Activated T-helper 2 cell treated with anti-CD3 and anti-CD28 coated beads, Interferon-gamma antibody, Interleukin-2, Interleukin-4, amounts not matched to agents 10 μg/mL and 5 μg/mL and 100 μg/mL, durations not matched to agents 14 hours and 24 hours and 36 hours (primary cell): ENCODE data around the gene ARHGEF4. TPM values are rescaled to one million over a fixed set of nuclear protein-coding genes. Genes with fewer than 3 reads are reported as not detected.

Experiments used
- DNase-seq: peaks from one replicate; pipeline ENCODE4 v3.0.0; 2021; ENCODE audit warnings: low spot score
- H3K27ac Mint-ChIP-seq: one replicate; pipeline ENCODE4 v1.8.0; 2021; ENCODE audit warnings: mixed read lengths
- H3K27me3 Mint-ChIP-seq: one replicate; pipeline ENCODE4 v1.8.0; 2021; ENCODE audit warnings: low read depth, mixed read lengths
- H3K36me3 Mint-ChIP-seq: one replicate; pipeline ENCODE4 v1.8.0; 2021; ENCODE audit warnings: low read depth, mixed read lengths
- H3K4me1 Mint-ChIP-seq: one replicate; pipeline ENCODE4 v1.8.0; 2021; ENCODE audit warnings: low read depth, mixed read lengths
- H3K4me3 Mint-ChIP-seq: one replicate; pipeline ENCODE4 v1.8.0; 2021; ENCODE audit warnings: low read depth, mild to moderate bottlenecking, moderate library complexity, mixed read lengths
- H3K9me3 Mint-ChIP-seq: one replicate; pipeline ENCODE4 v1.8.0; 2021; ENCODE audit warnings: mixed read lengths
- intact Hi-C: fragments of 100-400 bp; cut with micrococcal nuclease; formaldehyde crosslinking; loops from one replicate; pipeline ENCODE4 v1.15.1; 2023
- total RNA-seq: library from RNA; stranded (reverse); gene quantifications from 2 replicates; pipeline ENCODE4 v1.2.3, GENCODE V29; 2022

ARHGEF4 gene
- total RNA-seq, 1 donor from 2014 or later = 0.11 TPM

DNA sequence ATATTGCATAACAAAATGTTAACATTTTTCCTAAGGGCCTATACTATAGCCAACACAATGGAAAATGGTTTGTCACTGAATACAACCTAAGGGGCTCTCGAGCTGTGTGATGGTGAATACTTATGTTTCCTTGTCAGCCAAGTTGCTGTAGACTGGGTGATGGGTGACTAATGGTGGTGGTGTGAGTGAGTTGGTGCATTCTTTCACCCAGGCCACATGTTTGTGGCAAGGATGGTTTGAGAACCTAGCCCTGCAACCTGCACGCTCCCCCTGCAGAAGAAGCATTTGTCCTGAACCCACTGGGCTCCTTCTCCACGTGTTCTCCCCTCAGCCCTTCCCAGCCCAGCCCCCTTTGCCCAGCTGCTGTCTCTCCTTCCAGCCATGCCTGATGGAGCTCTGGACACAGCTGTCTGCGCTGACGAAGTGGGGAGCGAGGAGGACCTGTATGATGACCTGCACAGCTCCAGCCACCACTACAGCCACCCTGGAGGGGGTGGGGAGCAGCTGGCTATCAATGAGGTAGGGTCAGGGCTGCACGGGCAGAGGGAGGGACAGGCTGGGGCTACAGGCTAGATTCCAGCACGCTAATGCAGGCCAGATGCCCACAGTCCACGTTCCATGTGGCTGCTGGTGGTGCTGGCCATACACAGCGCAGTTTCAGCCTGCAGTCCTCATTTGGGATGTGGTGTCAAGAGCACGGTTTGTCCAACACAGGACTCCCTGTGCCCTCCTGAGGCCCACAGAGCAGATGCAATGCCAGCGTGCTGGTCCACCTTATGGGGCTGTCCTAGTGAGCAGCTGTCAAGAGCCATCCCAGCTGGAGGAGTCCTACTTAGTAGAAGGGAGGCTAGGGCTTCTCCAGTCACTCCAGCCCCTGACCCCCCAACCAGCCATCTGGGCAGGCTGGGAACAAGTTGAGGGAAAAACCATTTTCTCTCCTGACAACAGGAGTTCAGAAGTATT is 191.1 kb downstream of the ARHGEF4 start:
- Mint-ChIP-seq H3K9me3 (no peaks in the 10 kb centered on the region), H3K36me3 (no peaks in the 10 kb centered on the region), H3K27ac (no peak overlapping the region), H3K4me3 (no peak overlapping the region), H3K27me3 (peaks cover 15% of the 10 kb centered on the region), H3K4me1 (no peaks in the 10 kb centered on the region)
- intact Hi-C loops = no loop called here
- peak; percentile 5 for DNase-seq

DNA sequence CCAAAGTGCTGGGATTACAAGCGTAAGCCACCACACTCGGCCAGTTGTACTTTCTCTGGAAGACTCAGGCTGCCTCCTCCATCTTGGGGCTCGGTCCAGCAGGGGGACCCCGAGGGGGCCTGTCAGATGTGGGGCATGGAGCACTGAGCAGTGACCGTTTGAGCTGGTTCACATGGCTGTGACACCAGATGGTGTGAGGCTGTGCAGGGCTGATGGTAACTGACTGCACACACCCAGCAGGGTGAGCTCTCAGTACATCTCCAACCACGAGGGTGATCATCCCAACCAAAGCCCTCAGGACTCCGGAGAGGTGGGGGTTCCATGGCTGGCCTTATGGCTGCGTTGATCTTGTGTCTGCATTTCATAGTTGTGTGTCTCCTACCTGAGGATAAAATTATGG is 193.1 kb downstream of the ARHGEF4 start:
- DNase-seq = peak; percentile 6
- Mint-ChIP-seq H3K27me3 (peaks cover 29% of the 10 kb centered on the region), H3K36me3 (no peaks in the 10 kb centered on the region), H3K4me3 (no peak overlapping the region), H3K27ac (no peak overlapping the region), H3K4me1 (no peaks in the 10 kb centered on the region), H3K9me3 (no peaks in the 10 kb centered on the region)
- intact Hi-C loops = no loop called here

DNA sequence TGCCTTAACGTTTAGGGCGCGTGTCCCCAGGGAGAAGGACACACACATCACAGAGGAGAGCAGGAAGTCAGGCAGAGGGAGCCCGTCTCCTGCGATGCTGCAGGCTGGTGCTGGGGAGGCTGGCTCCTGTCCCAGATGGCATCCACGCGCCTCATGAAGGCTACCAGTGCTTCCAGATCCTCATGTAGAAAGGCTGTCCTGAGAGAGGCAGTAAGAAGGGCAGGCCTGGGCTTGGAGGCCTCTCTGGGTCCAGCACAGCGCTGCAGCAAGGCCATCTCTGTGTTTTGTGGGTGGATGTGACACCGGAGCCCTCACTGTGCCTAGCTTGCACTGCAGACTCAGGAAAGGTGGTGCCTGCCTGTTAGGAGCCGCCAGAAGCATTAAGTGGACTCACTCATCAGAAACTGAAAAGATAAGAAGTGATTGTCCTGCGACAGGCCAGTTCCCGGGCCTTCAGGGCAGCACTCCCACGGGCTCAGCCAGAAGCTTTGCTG is 193.8 kb downstream of the ARHGEF4 start:
- peaks cover 27% of the 10 kb centered on the region for H3K27me3 Mint-ChIP-seq
- DNase-seq = no peak
- no peaks in the 10 kb centered on the region for H3K4me1 Mint-ChIP-seq
- no peak overlapping the region for H3K4me3 Mint-ChIP-seq
- no peaks in the 10 kb centered on the region for H3K9me3 Mint-ChIP-seq
- no peak overlapping the region for H3K27ac Mint-ChIP-seq
- intact Hi-C loops = no loop called here
- no peaks in the 10 kb centered on the region for H3K36me3 Mint-ChIP-seq

DNA sequence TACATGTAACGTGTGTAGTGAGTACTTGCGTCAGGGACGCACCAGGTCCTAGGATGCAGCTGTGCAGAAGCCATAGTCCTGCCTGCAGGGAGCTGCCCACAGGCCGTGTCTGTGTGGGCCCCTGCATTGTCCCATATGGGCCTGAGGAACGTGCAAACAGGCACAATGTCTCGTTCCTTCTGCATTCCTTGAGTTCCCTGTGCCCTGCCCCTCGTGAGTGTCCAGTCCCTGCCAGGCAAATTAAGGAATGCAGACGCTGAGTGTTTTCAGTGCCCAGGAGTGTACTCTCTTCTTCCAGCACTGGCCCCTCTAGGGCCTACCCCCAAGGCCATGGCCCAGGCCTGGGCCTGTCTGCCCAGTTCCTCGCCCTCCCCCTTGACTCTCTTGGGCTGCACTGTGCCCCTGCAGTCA is 194.7 kb downstream of the ARHGEF4 start:
- Mint-ChIP-seq H3K36me3 (no peaks in the 10 kb centered on the region), H3K9me3 (no peaks in the 10 kb centered on the region), H3K27ac (no peak overlapping the region), H3K4me1 (no peaks in the 10 kb centered on the region), H3K27me3 (peaks cover 28% of the 10 kb centered on the region), H3K4me3 (no peak overlapping the region)
- intact Hi-C loops = no loop called here
- DNase-seq = no peak

DNA sequence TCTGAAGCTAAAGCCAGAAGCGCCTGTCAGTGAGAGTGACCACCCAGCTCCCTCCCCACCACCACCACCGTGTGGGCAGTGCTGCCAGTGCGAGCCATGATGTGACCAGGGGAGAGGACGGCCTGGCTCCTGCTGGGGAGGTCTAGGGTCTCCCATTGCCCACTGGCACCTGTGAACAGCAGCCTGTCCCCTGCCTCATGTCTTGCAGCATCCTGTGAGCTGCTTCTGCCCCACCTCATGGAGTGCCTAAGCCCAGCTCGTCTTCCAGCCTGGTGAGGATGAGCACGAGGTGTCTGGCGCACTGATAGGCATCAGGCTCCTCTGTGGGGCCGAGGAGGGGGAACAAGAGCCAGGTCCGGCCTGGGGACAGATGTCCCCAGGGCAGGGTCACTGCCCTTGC is 195.2 kb downstream of the ARHGEF4 start:
- intact Hi-C loops = no loop called here
- H3K27me3 Mint-ChIP-seq = peaks cover 29% of the 10 kb centered on the region
- no peaks in the 10 kb centered on the region for H3K36me3 Mint-ChIP-seq
- no peak overlapping the region for H3K27ac Mint-ChIP-seq
- no peaks in the 10 kb centered on the region for H3K9me3 Mint-ChIP-seq
- H3K4me1 Mint-ChIP-seq = no peaks in the 10 kb centered on the region
- no peak overlapping the region for H3K4me3 Mint-ChIP-seq
- DNase-seq = no peak

DNA sequence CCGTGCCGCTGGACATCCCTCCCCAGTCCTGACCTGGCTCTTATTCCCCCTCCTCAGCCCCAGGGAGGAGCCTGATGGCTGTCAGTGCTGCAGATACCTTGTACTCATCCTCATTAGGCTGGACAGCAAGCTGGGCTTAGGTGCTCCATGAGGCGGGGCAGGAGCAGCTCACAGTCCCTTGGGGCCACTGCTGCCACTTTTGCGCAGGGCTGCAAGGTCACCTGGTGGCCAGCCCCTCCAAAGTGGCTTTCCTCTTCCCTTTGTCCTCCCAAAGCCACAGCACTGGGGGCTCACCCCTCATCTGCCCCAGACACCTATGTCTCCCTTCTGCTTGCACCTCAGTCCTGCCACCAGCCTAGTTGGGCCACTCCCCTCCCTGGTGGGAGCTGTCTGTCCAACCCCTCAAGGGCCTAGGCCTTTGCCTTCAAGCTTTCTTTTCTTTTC is 195.7 kb downstream of the ARHGEF4 start:
- H3K4me1 Mint-ChIP-seq = no peaks in the 10 kb centered on the region
- H3K27me3 Mint-ChIP-seq = peaks cover 33% of the 10 kb centered on the region
- H3K4me3 Mint-ChIP-seq = no peak overlapping the region
- no peaks in the 10 kb centered on the region for H3K9me3 Mint-ChIP-seq
- H3K27ac Mint-ChIP-seq = no peak overlapping the region
- intact Hi-C loops = no loop called here
- no peak for DNase-seq
- H3K36me3 Mint-ChIP-seq = no peaks in the 10 kb centered on the region

DNA sequence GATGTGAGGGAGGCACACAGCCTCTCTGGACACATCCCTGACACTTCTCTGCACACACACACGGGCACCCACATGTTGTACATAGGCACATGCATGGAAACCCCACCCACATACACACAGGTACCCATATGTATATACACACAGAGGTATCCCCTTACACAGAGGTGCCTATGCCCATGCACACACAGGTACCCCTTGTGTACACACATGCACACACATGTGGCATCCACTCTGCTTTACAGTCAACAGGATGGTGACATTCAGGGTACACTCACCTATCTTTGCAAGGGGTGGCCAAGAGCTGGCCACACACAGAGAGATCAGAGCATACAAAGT is 197.0 kb downstream of the ARHGEF4 start:
- H3K36me3 Mint-ChIP-seq = no peaks in the 10 kb centered on the region

DNA sequence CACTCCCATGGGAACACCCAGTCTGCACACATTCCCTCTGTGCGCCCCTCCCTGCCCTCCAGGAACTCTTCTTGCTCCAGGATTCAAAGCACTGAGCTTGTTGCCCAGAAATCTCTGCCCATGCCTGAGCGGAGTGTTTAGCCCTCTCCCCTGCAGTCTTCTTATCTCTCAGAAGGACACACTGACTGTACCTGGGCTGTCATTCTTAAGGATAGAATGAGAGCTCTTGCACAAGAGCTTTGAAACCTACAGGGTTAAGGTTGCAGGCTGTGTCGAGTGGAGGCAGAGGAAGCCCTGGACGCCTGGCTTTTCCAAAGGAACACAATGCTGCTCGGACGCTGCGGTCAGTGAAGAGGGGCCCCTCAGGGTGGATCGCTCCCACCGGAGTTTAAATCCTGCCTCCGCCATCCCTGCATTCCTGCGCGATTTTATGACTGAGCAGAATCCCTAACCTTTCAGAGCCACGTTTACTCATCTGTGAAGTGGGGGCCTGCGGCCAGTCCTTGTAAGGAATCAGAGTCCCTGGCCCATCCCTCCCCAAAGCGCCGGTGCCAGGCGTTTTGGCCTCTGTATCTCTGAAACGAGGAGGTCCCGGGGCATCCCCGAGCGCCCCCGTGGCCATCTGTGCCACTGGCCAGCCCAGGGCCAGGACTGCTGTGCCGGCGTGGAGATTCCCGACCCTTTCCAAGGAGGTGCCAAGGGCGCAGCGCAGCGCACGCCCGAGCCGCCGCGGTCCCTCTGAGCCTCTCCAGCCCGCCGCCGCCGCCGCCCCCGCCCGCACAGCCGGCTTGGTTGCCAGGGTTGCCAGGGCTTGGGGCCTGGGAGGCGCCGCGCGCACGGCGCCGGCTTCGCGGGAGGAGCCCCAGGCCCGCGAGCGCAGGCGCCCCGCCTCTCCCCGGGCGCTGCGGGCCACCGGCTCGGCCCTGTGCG is 197.7 kb downstream of the ARHGEF4 start:
- Mint-ChIP-seq H3K4me3 (no peak overlapping the region), H3K27ac (no peak overlapping the region), H3K4me1 (no peaks in the 10 kb centered on the region), H3K27me3 (peaks cover 45% of the 10 kb centered on the region), H3K9me3 (no peaks in the 10 kb centered on the region), H3K36me3 (no peaks in the 10 kb centered on the region)
- intact Hi-C loops = no loop called here
- DNase-seq = no peak

More for the DNA sequence above, 197.0 kb downstream of the ARHGEF4 start:
- Mint-ChIP-seq H3K9me3 (no peaks in the 10 kb centered on the region), H3K4me3 (no peak overlapping the region), H3K27ac (no peak overlapping the region), H3K4me1 (no peaks in the 10 kb centered on the region), H3K27me3 (peaks cover 41% of the 10 kb centered on the region)
- intact Hi-C loops = no loop called here
- DNase-seq = no peak

DNA sequence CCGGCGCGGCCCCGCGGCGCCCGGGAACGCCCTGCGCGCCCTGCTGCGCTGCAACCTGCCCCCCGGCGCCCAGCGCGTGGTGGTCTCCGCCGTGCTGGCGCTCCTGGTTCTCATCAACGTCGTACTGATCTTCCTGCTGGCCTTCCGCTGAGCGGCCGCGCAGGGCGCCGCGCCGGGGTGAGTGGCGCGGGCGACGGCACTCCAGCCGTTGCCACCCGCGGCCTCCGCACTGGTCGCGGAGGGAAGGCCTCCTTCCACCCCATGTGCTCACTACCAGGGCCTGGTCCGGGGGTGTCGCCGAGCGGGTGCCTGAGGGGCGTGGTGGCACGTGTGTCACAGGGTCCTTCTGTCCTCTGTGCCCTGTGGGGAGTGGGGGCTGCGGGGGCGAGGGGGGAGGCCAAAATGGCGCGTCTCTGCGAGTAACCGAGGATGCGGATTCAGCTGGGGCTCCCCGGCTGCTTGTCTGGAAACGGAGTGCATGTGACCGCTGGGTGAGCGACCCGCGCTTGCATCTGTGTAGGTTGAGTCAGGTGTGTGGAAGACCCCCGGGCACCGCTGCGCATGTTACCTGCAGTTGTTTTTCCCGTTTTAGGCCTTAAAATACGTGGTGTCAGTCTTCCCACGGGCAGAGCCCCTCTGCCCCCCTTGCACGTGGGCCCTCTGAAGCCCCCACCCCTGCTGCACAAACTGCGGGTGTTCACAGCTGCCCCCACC is 198.6 kb downstream of the ARHGEF4 start:
- Mint-ChIP-seq H3K4me1 (no peaks in the 10 kb centered on the region), H3K27ac (no peak overlapping the region), H3K9me3 (no peaks in the 10 kb centered on the region), H3K4me3 (no peak overlapping the region), H3K36me3 (no peaks in the 10 kb centered on the region), H3K27me3 (peaks cover 45% of the 10 kb centered on the region)
- intact Hi-C loops = no loop called here
- no peak for DNase-seq

DNA sequence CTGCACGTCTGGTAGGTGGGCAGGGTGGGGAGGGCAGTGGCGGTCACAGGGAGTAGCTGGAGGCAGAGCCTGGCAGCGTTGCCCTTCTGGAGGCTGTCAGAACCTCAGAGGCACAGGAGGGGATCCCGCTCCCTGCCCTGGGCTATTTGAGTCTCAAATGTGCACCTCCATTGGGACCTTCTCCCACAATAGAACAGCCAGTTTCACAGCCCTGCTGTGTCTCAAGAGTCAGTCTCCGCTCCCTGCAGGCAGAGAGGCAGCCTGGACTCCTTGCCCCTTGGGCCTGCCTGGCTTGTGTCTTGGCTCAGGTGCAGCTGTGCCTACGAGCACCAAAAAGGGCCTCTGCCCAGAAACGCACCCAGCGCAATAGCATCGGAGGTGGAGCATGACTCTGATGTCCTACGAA is 199.1 kb downstream of the ARHGEF4 start:
- Mint-ChIP-seq H3K27me3 (peaks cover 46% of the 10 kb centered on the region), H3K27ac (no peak overlapping the region), H3K4me1 (peaks cover 1% of the 10 kb centered on the region), H3K4me3 (no peak overlapping the region), H3K36me3 (no peaks in the 10 kb centered on the region), H3K9me3 (no peaks in the 10 kb centered on the region)
- DNase-seq = no peak
- intact Hi-C loops = no loop called here

DNA sequence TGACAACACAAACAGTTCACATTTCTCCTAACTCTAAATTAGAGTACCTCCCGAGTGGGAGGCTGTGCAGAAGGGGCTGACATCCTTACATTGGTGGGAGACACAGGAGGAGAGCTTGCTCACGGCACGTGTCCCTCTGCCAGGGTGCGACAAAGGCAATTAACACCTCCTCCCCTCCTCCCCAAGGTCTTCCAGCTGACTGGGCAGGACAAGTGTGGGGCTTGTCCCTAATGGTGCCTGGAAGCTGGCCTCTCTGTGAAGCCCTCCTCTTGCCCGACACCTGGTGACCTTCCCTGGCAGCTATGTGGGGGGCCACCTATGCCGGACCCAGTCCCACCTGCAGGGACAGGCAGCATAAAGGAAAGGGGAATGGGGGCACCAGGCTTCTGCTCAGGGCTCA is 199.6 kb downstream of the ARHGEF4 start:
- Mint-ChIP-seq H3K36me3 (no peaks in the 10 kb centered on the region), H3K27me3 (peaks cover 49% of the 10 kb centered on the region), H3K9me3 (no peaks in the 10 kb centered on the region), H3K4me1 (peaks cover 6% of the 10 kb centered on the region), H3K4me3 (no peak overlapping the region), H3K27ac (no peak overlapping the region)
- intact Hi-C loops = no loop called here
- peak; percentile 7 for DNase-seq

DNA sequence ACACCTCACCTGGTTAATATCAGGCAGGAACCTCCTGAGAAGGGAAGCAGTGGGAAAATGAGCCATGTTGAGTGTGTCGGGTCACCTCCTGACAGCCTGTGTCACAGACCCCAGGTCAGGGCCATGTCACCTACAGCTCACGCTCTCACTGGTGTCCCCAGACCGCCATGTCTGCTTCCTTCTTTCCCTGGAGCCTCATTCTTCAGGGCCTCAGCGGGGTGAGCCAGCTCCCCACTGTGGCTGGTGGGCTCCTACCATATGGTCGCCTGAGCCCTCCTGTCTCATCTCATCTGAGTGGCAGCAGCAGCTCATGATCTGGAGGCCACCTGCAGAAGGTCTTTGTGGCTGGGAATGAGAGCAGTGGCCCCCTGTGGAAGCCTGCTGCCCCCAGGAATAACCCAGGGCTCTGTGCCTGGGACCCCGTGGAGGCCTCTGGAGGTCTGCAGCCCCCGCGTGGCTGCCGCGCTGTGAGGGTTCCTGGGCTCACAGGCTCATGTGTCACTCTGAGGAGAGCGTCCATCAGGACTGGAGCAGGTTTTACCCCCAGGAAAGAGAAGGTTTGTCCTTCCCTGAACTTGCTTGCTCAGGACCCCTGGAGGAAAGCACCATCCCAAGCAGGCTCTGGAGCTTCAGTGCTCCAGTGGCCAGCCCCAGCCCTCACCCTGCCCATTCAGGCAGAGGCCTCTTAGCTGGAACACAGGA is 200.1 kb downstream of the ARHGEF4 start:
- intact Hi-C loops = no loop called here
- Mint-ChIP-seq H3K4me1 (peaks cover 11% of the 10 kb centered on the region), H3K27me3 (peaks cover 49% of the 10 kb centered on the region), H3K27ac (no peak overlapping the region), H3K9me3 (no peaks in the 10 kb centered on the region), H3K36me3 (no peaks in the 10 kb centered on the region), H3K4me3 (no peak overlapping the region)
- DNase-seq = no peak
